Measurements from ENCODE around the gene CAMK1G. TPM values are rescaled to one million over a fixed set of nuclear protein-coding genes. Genes with fewer than 3 reads are reported as not detected.

The CAMK1G gene
- total RNA-seq, 2 experiments from 2014 or later: not detected

GRCh38 chr1:209618756-209619420 lies 35.4 kb downstream of the CAMK1G start:
- POLR2A ChIA-PET: no interaction called here
- Mint-ChIP-seq H3K27ac (no peak overlapping the region), H3K36me3 (ENCODE audit: low read depth) (no peaks in the 10 kb centered on the region), H3K9me3 (no peaks in the 10 kb centered on the region), H3K27me3 (no peaks in the 10 kb centered on the region), H3K4me1 (ENCODE audit: low read depth) (no peaks in the 10 kb centered on the region), H3K4me3 (no peak overlapping the region)
- CTCF ChIA-PET: interaction anchor here (0.7 to 1.8 kb wide), 7 partner anchors 8 to 129 kb away, joined by 3 to 7 read pairs (median 3); no protein-coding TSS in a partner anchor
- no peak for DNase-seq
- no peak for ATAC-seq
- intact Hi-C loops (cut with micrococcal nuclease): no loop called here
- no peak for TF ChIP-seq CTCF (IDR thresholded peaks at IDR 0.05)

GRCh38 chr1:209619696-209620486 lies 36.4 kb downstream of the CAMK1G start:
- no peaks in the 10 kb centered on the region for H3K9me3 Mint-ChIP-seq
- intact Hi-C loops (cut with micrococcal nuclease): no loop called here
- no peak overlapping the region for H3K4me3 Mint-ChIP-seq
- ATAC-seq: no peak
- no peaks in the 10 kb centered on the region for H3K36me3 Mint-ChIP-seq (ENCODE audit: low read depth)
- ChIA-PET CTCF (interaction anchor here (0.7 to 1.8 kb wide), 7 partner anchors 7 to 73 kb away, joined by 3 to 7 read pairs (median 4); no protein-coding TSS in a partner anchor), POLR2A (no interaction called here)
- no peak overlapping the region for H3K27ac Mint-ChIP-seq
- TF ChIP-seq CTCF (IDR thresholded peaks at IDR 0.05): no peak
- H3K27me3 Mint-ChIP-seq: no peaks in the 10 kb centered on the region
- H3K4me1 Mint-ChIP-seq (ENCODE audit: low read depth): no peaks in the 10 kb centered on the region
- no peak for DNase-seq

- CTCF ChIA-PET: interaction anchor here (1.5 kb wide), 1 partner anchor 20 kb away, joined by 3 read pairs; no protein-coding TSS in a partner anchor
- H3K4me1 Mint-ChIP-seq (ENCODE audit: low read depth): no peaks in the 10 kb centered on the region
- intact Hi-C loops (cut with micrococcal nuclease): no loop called here
These were observed 37.0 kb downstream of the CAMK1G start for GRCh38 chr1:209620487-209620884.

GRCh38 chr1:209621286-209621685 lies 37.8 kb downstream of the CAMK1G start:
- no peaks in the 10 kb centered on the region for H3K36me3 Mint-ChIP-seq (ENCODE audit: low read depth)
- no peaks in the 10 kb centered on the region for H3K27me3 Mint-ChIP-seq
- H3K4me1 Mint-ChIP-seq (ENCODE audit: low read depth): no peaks in the 10 kb centered on the region
- DNase-seq: no peak
- ATAC-seq: no peak
- H3K9me3 Mint-ChIP-seq: no peaks in the 10 kb centered on the region
- no peak for TF ChIP-seq CTCF (IDR thresholded peaks at IDR 0.05)
- ChIA-PET POLR2A (no interaction called here), CTCF (no interaction called here)
- no peak overlapping the region for H3K4me3 Mint-ChIP-seq
- intact Hi-C loops (cut with micrococcal nuclease): no loop called here
- H3K27ac Mint-ChIP-seq: no peak overlapping the region

More at GRCh38 chr1:209620487-209620884, 37.0 kb downstream of the CAMK1G start:
- DNase-seq: no peak
- POLR2A ChIA-PET: no interaction called here
- Mint-ChIP-seq H3K9me3 (no peaks in the 10 kb centered on the region), H3K36me3 (ENCODE audit: low read depth) (no peaks in the 10 kb centered on the region), H3K27me3 (no peaks in the 10 kb centered on the region), H3K27ac (no peak overlapping the region), H3K4me3 (no peak overlapping the region)
- TF ChIP-seq CTCF (IDR thresholded peaks at IDR 0.05): no peak
- ATAC-seq: no peak

Measured in activated CD8-positive, alpha-beta T cell treated with anti-CD3 and anti-CD28 coated beads for 36 hours (primary cell).